ENCODE results near the gene FYN. TPM values are rescaled to one million over a fixed set of nuclear protein-coding genes. Genes with fewer than 3 reads are reported as not detected.

FYN gene
- total RNA-seq, 2 donors from 2014 or later: 55.5 to 72.5 TPM

DNA sequence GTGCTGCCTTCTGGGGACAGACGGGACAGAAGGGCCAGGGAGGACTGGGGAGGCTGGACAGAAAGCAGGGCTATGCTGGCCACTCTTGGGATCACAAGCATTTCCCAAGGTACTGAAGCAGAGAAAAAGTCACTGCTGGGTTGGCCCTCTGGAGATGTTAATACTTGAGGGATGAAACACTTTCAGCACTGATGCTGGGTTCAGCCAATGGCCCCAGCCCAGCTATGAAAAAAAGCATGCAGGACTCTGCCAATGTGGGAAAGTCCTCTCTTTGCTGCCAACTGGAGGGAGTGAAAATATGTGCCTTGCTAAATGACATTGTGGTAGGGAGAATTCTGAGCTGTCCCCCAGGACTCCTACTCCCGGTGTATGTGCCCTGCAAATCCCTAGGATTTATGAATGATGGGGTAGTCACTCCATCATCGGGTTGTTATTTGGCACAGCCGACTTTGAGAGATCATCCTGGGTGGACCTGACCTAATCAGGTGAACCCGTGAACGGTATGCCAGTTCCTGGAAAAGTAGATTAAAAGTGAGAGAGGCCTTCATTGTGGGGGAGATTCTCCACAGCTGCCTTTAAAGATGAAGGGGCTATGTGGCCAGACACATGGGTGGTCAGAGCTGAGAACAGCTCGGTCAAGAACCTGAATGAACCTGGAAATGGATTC, 147.7 kb downstream of the FYN start:
- no peaks in the 10 kb centered on the region for H3K36me3 ChIP-seq
- no peak overlapping the region for H3K4me3 ChIP-seq
- ATAC-seq (ENCODE audit: insufficient number of reproducible peaks, low FRiP score, low read depth) (peak; percentile 77), DNase-seq (ENCODE audit: low spot score) (no peak)
- H3K4me1 ChIP-seq (ENCODE audit: control insufficient read depth in 1 of 2, low read depth in 2 of 2): peaks cover 7 to 15% of the 10 kb centered on the region in 2 donors
- H3K27me3 ChIP-seq (replicated peaks; ENCODE audit: insufficient read depth): no peaks in the 10 kb centered on the region
- TF ChIP-seq CTCF (IDR thresholded peaks at IDR 0.05): no peak
- H3K9me3 ChIP-seq: no peaks in the 10 kb centered on the region
- peak overlapping the region in 1 of 2 donors; percentile 4 for H3K27ac ChIP-seq

GRCh38 chr6:111724505-111724904, 148.7 kb downstream of the FYN start:
- TF ChIP-seq CTCF (IDR thresholded peaks at IDR 0.05): no peak
- Histone ChIP-seq H3K27me3 (replicated peaks; ENCODE audit: insufficient read depth) (no peaks in the 10 kb centered on the region), H3K36me3 (no peaks in the 10 kb centered on the region), H3K27ac (no peak overlapping the region), H3K4me3 (no peak overlapping the region), H3K4me1 (ENCODE audit: control insufficient read depth in 1 of 2, low read depth in 2 of 2) (peaks cover 7 to 15% of the 10 kb centered on the region in 2 donors), H3K9me3 (no peaks in the 10 kb centered on the region)
- no peak for ATAC-seq (ENCODE audit: insufficient number of reproducible peaks, low FRiP score, low read depth)
- no peak for DNase-seq (ENCODE audit: low spot score)

- TF ChIP-seq CTCF (IDR thresholded peaks at IDR 0.05): no peak
- H3K36me3 ChIP-seq: no peaks in the 10 kb centered on the region
These were observed 149.2 kb downstream of the FYN start for GRCh38 chr6:111724039-111724438.

GRCh38 chr6:111723412-111723970, 149.8 kb downstream of the FYN start:
- no peak overlapping the region for H3K27ac ChIP-seq
- H3K4me3 ChIP-seq: no peak overlapping the region
- no peaks in the 10 kb centered on the region for H3K36me3 ChIP-seq
- peaks cover 7 to 15% of the 10 kb centered on the region in 2 donors for H3K4me1 ChIP-seq (ENCODE audit: control insufficient read depth in 1 of 2, low read depth in 2 of 2)
- no peaks in the 10 kb centered on the region for H3K27me3 ChIP-seq (replicated peaks; ENCODE audit: insufficient read depth)
- no peak for DNase-seq (ENCODE audit: low spot score)
- TF ChIP-seq CTCF (IDR thresholded peaks at IDR 0.05): no peak
- H3K9me3 ChIP-seq: no peaks in the 10 kb centered on the region
- no peak for ATAC-seq (ENCODE audit: insufficient number of reproducible peaks, low FRiP score, low read depth)

More at GRCh38 chr6:111724039-111724438, 149.2 kb downstream of the FYN start:
- no peak for ATAC-seq (ENCODE audit: insufficient number of reproducible peaks, low FRiP score, low read depth)
- no peak overlapping the region for H3K27ac ChIP-seq
- no peaks in the 10 kb centered on the region for H3K27me3 ChIP-seq (replicated peaks; ENCODE audit: insufficient read depth)
- peaks cover 7 to 15% of the 10 kb centered on the region in 2 donors for H3K4me1 ChIP-seq (ENCODE audit: control insufficient read depth in 1 of 2, low read depth in 2 of 2)
- no peak for DNase-seq (ENCODE audit: low spot score)
- H3K9me3 ChIP-seq: no peaks in the 10 kb centered on the region
- no peak overlapping the region for H3K4me3 ChIP-seq

- no peak for TF ChIP-seq CTCF (IDR thresholded peaks at IDR 0.05)
- no peaks in the 10 kb centered on the region for H3K27me3 ChIP-seq (replicated peaks; ENCODE audit: insufficient read depth)
- H3K4me1 ChIP-seq (ENCODE audit: control insufficient read depth in 1 of 2, low read depth in 2 of 2): peaks cover 7 to 15% of the 10 kb centered on the region in 2 donors
- H3K9me3 ChIP-seq: no peaks in the 10 kb centered on the region
- no peak for ATAC-seq (ENCODE audit: insufficient number of reproducible peaks, low FRiP score, low read depth)
- no peaks in the 10 kb centered on the region for H3K36me3 ChIP-seq
- H3K4me3 ChIP-seq: no peak overlapping the region
- DNase-seq (ENCODE audit: low spot score): no peak
- H3K27ac ChIP-seq: no peak overlapping the region
These were observed 151.0 kb downstream of the FYN start for GRCh38 chr6:111722179-111722731.

All from thoracic aorta (tissue), 2 donors.